GM15510 (cell line): ENCODE data around the gene DMBX1.

ENCODE experiments used
- POLR2A ChIP-seq: IDR thresholded peaks from 3 replicates; pipeline ENCODE4 v1.6.1; 2011; ENCODE audit warnings: borderline replicate concordance; ENCODE audit not compliant: insufficient read length; ENCODE audit errors: extremely low read depth

Gene DMBX1

DNA sequence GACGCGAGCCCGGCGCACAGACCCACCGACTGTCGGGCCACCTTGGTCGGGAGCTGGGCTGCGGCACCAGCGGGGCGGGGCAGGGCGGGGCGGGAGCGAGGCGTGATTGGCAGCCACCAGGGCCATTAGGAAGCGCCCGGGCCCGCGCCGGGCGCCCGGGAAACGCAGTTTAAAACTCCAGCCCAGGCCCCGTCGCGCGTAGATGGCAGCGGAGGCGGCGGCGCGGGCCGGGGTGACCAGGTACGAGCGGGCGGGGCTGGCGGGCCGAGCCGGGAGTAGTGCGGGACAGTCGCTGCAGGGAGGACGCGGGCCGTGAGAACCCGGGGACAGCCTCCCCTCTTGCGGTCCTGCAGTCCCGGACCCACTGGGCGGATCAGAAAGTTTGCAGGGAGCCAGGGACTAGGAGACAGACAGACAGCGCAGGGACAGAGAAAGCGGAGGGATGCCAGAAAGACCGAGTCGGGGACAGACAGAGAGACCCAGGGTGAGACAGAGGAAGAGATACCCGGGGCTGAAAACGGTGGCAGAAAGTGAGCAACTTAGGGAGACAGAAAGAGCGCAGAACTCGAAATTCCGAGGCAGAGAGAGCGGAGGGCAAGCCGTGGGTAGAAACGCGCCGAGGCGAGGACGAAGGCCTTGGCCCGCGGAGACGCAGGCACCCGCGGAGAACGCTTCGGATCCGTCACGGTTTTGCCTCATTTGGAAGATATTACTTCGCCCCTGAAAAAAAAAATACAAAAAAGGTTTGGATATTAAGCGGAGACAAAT, at the start of gene DMBX1:
TSS of gene DMBX1 (plus strand) at position 199 of the 768 bp plus-strand sequence. CDS start 17,175 bp downstream, outside the sequence.
- no peak for TF ChIP-seq POLR2A

DNA sequence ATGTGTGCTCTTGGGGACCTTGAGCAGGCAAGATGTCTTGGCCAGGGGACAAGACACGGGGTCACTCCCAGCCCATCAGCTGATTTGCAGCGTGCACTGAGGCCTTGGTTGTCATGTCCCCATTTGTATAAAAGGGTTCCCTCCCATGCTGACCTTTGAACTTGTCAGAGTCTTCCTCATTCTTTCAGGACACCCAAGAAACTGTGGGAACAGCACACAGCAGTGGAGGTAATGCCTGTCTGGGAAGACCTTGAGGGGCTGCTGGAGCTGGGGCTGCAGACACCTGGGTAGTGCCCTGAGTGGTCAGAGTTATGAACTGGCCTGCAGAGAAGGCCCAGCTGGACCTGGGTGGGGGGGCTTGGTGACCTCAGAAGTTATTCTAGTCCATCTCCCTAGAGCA, 49.2 kb upstream of the DMBX1 start:
- TF ChIP-seq POLR2A: no peak

DNA sequence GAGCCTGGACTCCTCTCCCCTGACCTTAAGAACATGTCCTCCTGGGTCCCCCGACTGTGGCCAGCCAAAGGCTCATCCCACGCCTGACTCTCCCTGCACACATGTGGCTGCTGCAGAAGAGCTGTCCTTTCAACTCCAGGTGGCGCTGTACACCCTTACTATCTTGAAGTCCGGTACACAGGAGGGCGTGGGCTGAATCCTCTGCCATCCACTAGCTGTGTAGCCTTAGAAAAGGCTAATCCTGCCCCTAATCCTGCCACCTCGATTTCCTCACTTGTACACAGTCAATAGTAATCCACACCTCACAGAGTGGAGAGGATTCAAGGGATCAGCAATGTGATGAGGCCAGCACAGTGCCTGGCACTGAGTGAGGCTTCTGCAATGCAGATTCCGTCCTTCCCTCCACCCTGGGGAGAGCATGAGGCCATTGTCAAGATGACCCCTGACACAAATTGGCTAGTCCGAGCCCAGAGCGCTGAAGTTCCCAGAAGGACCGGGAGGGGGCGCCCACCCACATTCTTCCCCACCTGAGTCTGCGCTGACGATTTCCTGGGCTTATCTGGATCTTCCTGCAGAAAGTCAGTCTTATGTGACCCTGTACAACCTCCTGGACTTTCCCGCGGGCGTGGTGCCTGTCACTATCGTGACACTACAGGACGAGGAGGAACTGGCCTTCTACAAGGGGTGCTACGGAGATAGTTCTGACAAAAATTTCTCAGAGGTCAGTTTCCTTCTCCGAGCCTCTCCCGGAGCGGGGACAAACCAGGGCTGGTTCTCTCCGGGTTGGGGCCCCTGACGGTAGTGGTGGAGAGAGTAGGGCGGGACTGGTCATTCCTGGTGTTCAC, 47.1 kb upstream of the DMBX1 start:
- TF ChIP-seq POLR2A: no peak

DNA sequence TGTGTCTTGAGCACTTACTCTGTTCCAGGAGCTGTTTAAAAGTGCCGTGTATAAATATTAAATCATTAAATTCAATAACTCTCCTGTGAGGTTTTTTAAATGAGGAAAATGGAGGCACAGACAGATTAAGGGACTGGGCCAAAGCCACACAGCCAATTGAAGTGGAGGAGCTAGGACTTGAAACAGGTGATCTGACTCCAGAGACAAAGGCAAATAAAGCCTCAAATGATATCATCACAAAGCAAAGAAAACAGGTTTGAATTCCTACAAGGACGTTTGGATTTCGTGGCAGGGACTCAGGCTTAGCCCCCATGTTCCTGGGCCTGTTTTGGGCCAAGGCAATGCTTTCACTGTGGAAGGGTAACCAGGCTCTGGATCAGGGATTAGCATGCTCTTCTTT, 45.2 kb upstream of the DMBX1 start:
- no peak for TF ChIP-seq POLR2A

DNA sequence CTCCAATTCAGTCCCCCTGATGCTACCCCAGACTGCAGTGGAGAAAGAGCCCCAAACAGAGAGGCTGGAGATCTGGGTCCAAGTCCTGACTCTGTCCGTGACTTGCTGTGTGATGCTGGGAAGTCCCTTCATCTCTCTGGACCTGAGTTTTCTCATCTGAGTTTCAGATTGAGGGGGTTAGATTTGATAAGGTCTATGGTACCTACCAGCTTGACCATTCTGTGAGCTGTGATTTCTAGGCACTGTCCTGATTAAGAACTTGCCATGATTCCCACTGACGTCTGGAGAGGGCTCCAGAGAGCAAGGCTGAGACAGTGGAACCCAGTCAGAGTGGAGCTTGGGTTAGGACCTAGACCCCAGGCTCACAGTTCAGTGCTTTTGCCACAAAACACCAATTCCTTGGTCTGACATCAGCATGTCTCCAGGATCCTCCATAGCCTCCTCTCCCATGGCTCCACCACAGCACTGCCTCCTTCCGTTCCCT, 43.8 kb upstream of the DMBX1 start:
- no peak for TF ChIP-seq POLR2A

DNA sequence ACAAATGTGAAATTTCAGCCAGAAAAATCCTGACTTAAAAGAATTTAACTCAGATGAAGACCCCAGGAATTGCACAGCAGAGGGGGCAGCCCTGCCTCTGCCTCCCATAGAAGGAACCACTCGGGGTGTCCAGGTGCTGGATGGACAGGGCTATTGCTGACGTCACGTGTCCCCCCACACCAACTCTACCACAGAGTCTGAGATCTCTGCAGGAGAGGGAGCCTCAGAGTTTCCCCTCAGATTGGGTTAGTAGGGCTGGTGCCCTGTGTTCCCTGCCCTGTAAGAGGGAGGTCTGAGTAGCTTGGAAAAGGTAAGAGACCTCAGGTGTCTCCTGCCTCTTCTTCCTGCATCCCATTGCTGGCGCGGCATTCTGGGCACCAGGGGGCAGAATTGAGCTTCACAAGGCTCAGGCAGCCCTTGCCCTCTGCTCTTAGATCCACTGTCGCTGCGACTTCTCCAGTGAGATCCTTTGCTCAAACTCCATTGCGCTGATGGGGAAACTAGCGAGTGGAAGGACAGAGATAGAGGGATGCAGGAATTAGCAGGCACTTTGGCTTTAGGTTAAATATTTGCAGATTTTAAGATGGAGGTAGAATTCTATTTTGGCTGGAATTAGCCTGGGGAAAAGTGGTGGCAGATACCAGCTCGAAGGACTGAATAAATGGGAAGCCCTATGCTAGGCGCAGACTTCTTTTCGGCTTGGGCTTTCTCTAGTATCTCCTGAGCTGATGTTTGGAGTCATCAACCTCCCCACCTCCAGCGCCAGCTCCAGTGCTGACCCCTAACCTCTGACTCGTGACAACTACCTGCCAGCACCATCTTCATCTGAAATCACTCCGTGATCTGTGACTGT, 42.8 kb upstream of the DMBX1 start:
- TF ChIP-seq POLR2A: no peak

DNA sequence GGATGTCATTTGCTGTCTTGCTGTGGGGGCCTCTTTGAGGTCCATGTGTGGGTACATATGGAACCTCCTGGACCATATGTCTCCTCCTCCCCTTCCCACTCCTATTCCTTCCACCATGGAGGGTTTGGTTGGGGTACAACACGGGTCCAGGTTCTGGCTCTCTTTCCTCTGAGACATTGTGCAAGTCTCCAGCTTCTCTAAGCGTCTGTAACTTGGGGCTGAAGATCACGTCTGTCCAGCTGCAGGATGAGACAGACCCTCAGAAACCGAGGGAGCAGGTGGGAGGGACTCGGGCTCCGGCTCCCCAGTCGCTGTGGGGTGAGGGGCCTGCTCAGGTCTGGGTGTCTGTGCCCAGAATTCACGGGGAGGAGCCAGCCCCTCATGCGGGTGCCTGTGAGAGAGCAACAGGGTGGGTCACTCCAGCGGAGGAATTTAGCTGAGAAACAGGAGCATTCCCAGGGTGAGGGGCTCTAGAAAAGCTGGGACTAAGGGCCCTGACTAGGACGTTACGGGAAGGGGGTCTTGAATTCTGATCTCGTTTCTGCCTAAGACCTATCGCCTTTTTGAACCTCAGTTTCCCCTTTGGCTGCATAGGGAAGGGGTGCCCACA, 42.0 kb upstream of the DMBX1 start:
- TF ChIP-seq POLR2A: no peak

DNA sequence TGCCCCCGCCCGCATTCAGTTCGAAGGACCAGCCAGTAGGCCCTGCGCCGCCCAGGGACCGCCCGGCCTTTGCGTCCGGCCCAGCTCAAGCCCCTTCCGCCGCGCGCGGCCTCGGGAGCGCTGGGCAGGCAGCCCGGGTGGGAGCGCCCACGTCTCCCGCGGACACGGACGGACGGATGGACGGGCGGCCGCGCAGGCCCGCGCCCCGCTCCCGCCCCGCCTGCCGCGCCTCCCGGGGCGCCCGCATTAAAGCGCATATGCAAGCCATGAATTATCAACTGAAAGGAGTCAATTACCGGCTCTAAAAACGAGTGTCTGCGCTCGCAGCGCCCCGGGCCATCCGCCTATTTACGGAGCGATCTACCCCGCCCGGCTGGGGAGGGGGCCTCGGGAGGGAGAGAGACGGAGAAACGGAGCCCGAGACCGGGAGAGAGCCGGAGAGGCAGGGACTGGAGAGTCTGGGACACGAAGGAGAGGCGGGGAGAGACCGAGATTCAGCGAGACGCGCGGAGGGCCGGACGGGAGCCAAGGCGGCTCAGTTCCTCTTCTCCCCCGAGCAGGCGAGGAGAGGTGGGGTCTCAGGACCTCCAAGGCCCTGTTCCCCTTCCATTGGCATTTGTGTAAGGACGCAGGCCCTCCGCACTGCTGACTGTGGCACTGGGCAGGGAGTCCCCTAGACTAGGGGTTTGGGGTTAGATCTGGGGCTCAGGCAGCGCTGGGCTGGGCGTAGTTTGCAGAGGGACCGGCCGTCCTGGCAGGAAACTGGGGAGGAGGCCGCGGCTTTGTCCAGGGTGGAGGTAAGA, 41.3 kb upstream of the DMBX1 start:
- TF ChIP-seq POLR2A: no peak

DNA sequence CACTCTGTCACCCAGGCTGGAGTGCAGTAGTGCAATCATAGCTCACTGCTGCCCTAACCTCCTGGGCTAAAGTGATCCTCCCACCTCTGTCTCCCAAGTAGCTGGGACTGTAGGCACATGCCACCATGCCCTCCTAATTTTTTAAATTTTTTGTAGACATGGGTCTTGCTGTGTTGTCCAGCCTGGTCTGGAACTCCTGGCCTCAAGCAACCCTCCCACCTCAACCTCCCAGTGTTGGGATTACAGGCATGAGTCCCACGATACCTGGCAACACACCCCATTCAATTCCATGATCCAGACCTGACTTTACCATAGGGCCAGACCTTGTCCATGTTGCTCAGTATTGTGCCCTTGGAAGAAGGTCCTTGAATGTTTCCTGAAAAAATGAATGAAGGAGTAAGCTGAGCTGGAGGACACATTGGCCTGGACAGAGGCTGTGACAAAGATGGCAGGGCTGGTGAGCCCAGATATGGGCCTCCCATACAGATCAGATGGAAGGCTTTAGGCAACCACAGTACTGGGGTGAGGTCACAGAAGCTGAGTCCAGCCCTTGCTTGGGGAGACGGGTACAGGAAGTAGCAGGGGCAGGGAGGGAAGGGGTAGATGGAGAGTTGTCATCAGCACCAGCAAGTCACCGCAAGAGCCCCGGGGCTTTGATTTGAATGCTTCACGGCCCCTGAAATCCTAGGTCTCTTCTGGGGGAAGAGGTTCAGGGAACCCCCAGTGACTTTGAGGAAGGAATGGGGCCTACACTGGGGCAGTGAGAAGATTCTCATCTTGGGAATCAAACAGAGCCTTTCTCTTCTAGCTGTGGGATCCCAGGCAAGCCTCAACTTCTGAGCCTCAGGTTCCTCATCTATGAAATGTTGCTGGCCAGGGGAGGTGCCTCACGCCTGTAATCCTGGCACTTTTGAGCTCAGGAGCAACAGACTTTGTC, 40.1 kb upstream of the DMBX1 start:
- TF ChIP-seq POLR2A: no peak

DNA sequence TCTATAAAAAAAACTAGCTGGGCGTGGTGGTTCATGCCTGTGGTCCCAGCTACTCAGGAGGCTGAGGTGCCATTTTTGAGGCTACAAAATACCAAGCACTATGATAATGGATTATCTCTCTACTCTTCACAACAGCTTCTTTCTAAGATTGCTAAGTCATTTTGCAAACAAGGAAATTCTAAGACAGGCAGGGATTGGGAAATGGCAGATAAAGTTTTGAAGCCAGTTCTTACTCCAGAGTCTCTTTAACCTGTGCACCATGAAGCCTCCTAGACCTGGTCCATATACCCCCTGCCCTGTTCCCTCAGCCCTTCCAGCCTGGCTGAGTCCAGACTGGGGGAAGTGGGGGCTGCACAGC, 39.5 kb upstream of the DMBX1 start:
- no peak for TF ChIP-seq POLR2A

DNA sequence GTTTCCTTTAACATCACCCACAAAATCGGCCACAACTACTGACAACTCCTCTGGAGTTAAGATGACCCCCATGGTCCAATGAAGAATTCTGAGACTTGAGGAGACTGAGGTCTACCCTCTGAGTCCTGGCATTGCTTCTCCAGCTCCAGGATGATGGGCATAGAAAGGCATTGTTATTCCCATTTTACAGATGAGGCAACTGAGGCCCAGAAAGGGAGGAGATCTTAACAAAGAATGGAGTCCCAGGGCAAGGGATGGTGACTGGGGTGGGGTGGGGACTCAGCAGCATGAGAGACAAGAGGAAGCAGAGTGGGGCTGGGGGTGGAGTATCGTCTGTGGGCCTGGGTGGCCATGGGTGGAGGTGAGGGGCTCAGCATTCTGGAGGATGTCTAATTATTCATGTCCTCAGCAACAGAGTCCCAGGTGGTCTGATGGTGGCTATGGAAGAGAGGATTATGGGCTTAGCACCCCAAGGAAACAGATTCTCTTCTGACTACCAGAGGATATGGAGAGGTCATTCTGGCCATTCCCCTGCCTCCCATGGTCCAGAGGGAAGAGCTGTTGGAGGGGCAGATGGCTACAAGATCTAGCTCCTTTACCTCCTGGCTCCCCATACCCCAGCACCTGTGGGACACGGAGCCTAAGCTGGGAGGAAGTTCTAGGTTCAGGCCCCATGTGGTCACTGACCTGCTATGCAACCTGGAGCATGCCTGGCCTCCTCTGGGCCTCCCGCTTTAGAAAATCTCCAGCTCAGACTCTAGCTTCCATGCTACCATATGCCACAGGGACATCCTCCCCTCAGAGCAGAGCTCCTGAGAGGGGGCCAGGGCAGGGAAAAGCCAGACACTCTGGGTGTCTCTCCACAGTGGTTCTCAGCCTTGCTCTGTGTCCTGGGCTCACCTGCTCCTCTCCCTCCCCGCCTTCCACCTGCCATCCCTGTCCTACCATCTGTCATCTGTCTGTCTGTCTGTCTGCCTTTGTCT, 37.4 kb upstream of the DMBX1 start:
- TF ChIP-seq POLR2A: no peak
